HL-60 (cell line): ENCODE data around the gene KCNK16.
A peak's percentile ranks its signal among the peaks of the same experiment; 100 is the strongest.

Experiments
- DNase-seq, 2 experiments: peaks; one replicate each; pipeline ENCODE4 v3.0.0-alpha.2; 2010 to 2020; ENCODE audit warnings: low read depth in 1 of 2, low spot score in 1 of 2
- H3K27ac ChIP-seq: fragments of 250-450 bp; sonication (Bioruptor Pico); replicated peaks from 2 replicates; pipeline ENCODE4 v1.5.1; 2020; ENCODE audit warnings: mild to moderate bottlenecking, moderate library complexity
- H3K27me3 ChIP-seq: fragments of 250-450 bp; sonication (Bioruptor Pico); 2 replicates; pipeline ENCODE4 v1.5.1; 2021; ENCODE audit warnings: mild to moderate bottlenecking, moderate library complexity; ENCODE audit not compliant: insufficient read depth, poor library complexity, severe bottlenecking
- H3K4me3 ChIP-seq: replicated peaks from 2 replicates; pipeline ENCODE4 v1.5.1; 2011; ENCODE audit warnings: mild to moderate bottlenecking, control low read depth, low read length; ENCODE audit not compliant: insufficient read depth
- GABPA ChIP-seq: IDR thresholded peaks from 2 replicates; pipeline ENCODE4 v1.6.1; 2012; ENCODE audit warnings: low read depth
- POLR2AphosphoS5 ChIP-seq: IDR thresholded peaks from 2 replicates; pipeline ENCODE4 v1.6.1; 2012; ENCODE audit warnings: low read depth
- SPI1 ChIP-seq: IDR thresholded peaks from 2 replicates; pipeline ENCODE4 v1.6.1; 2012; ENCODE audit warnings: low read depth, mild to moderate bottlenecking, borderline replicate concordance
- TF ChIP-seq, protein P1 (sequence below): IDR thresholded peaks from 2 replicates; pipeline ENCODE4 v1.6.1; 2012; ENCODE audit warnings: low read depth; ENCODE audit not compliant: insufficient replicate concordance
- TF ChIP-seq, protein P2 (sequence below): IDR thresholded peaks from one replicate; pipeline ENCODE4 v1.5.1; 2011; ENCODE audit warnings: low read length, control low read depth, inconsistent platforms; ENCODE audit not compliant: insufficient read depth

KCNK16 gene

DNA sequence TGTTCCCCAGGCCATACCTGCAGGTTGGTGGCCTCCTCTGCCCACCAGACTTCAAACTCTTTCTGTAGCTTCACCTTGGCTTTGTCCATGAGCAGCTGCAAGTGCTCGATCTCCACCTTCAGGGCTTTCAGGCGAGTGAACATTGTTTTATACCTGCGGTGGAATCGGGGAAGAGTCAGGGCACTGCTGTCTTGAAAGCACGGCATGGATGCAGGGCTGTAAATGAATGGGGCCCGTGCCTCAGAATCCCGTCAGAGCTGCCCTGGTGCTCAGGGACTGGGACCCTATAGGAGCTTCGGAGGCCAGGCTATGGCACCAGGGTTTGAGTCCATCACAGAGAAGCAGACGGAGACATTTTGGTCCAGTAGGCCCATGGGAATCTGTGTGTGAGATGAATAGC is 37.9 kb upstream of the KCNK16 start:
- no peak overlapping the region for H3K4me3 ChIP-seq
- no peak overlapping the region for H3K27ac ChIP-seq
- DNase-seq, result no peak
- no peaks in the 10 kb centered on the region for H3K27me3 ChIP-seq
- TF ChIP-seq POLR2AphosphoS5 (no peak), SPI1 (no peak), GABPA (no peak)
- TF ChIP-seq, protein P1, sequence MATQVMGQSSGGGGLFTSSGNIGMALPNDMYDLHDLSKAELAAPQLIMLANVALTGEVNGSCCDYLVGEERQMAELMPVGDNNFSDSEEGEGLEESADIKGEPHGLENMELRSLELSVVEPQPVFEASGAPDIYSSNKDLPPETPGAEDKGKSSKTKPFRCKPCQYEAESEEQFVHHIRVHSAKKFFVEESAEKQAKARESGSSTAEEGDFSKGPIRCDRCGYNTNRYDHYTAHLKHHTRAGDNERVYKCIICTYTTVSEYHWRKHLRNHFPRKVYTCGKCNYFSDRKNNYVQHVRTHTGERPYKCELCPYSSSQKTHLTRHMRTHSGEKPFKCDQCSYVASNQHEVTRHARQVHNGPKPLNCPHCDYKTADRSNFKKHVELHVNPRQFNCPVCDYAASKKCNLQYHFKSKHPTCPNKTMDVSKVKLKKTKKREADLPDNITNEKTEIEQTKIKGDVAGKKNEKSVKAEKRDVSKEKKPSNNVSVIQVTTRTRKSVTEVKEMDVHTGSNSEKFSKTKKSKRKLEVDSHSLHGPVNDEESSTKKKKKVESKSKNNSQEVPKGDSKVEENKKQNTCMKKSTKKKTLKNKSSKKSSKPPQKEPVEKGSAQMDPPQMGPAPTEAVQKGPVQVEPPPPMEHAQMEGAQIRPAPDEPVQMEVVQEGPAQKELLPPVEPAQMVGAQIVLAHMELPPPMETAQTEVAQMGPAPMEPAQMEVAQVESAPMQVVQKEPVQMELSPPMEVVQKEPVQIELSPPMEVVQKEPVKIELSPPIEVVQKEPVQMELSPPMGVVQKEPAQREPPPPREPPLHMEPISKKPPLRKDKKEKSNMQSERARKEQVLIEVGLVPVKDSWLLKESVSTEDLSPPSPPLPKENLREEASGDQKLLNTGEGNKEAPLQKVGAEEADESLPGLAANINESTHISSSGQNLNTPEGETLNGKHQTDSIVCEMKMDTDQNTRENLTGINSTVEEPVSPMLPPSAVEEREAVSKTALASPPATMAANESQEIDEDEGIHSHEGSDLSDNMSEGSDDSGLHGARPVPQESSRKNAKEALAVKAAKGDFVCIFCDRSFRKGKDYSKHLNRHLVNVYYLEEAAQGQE, result no peak
- TF ChIP-seq, protein P2, sequence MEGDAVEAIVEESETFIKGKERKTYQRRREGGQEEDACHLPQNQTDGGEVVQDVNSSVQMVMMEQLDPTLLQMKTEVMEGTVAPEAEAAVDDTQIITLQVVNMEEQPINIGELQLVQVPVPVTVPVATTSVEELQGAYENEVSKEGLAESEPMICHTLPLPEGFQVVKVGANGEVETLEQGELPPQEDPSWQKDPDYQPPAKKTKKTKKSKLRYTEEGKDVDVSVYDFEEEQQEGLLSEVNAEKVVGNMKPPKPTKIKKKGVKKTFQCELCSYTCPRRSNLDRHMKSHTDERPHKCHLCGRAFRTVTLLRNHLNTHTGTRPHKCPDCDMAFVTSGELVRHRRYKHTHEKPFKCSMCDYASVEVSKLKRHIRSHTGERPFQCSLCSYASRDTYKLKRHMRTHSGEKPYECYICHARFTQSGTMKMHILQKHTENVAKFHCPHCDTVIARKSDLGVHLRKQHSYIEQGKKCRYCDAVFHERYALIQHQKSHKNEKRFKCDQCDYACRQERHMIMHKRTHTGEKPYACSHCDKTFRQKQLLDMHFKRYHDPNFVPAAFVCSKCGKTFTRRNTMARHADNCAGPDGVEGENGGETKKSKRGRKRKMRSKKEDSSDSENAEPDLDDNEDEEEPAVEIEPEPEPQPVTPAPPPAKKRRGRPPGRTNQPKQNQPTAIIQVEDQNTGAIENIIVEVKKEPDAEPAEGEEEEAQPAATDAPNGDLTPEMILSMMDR, result no peak

DNA sequence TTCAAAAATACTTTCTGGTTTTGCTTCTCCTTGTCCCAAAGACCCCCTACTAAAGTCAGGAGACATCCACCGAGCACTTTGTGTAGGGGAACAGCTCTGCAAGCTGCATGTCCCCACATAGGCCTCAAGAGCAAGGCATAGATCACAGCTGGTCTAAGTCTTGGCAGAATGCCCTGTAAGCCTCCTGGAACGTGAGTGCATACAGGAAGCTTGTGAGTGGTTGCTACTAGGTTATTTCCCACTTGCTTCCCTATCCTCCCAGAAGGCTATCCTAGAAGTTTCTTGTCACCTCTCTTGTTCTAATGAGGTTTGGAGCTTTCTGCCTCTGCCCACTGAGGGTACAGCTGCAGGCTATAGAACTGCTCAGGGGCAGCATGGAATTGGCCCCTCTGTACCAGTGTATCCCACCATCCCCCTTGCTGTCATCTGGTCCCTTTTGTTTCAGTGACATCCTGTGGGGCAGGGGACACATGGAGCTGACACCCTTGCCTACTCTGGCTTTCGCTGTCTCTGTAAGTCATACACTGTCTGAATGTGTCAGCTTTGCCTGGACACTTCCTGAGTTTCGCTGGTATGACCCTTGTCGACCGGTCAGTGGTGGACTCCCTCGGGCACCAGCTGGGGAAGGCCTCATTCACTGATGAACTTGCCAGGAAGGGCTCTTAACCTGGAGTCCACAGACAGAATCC is 35.6 kb upstream of the KCNK16 start:
- TF ChIP-seq, protein P1, result no peak
- TF ChIP-seq, protein P2, result no peak
- TF ChIP-seq SPI1 (no peak), POLR2AphosphoS5 (no peak), GABPA (no peak)
- Histone ChIP-seq H3K27ac (no peak overlapping the region), H3K4me3 (no peak overlapping the region), H3K27me3 (no peaks in the 10 kb centered on the region)
- peak in 1 of 2 experiments; percentile 32 for DNase-seq

DNA sequence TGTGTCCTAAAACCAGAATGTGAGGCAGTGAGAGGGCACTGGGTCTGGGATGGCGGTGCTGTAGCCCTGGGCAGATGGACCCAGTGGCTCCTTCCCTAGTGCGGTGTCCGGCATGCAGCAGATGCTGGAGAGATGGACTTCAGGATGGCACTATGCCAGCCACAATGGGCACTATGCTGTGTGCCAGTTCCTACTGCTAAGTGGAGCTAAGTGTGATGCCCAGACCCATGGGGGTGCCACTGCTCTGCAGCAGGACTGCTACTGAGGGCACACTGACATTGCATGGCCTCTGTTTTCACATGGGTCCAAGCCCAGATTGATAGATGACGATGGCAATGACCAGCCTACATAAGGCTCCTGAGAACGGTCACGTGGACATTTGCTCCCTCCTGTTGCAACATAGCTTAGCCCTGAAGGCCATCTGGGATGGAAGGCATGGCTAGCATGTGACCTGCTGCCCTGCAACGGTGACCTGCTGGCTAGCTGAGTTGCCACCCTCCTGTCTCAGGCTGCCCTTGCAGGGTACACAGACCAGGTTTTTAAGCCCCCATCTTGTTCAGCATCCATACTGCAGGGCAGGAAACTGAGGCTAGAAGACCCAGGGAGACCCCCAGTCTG is 31.3 kb upstream of the KCNK16 start:
- DNase-seq, result no peak
- no peak overlapping the region for H3K4me3 ChIP-seq

More for the DNA sequence above, 31.3 kb upstream of the KCNK16 start:
- H3K27me3 ChIP-seq, result no peaks in the 10 kb centered on the region
- no peak overlapping the region for H3K27ac ChIP-seq
- TF ChIP-seq, protein P2, result no peak
- TF ChIP-seq SPI1 (no peak), GABPA (no peak), POLR2AphosphoS5 (no peak)
- TF ChIP-seq, protein P1, result no peak
